DMS53 treated with DMSO at 0.1 percent for 48 hours (cell line): Measurements from ENCODE around the gene IGSF8.

Experiments used
- DNase-seq: peaks from one replicate; lab custom pipeline; 2025; ENCODE audit not compliant: unreplicated experiment; lab: John Stamatoyannopoulos, UW

The IGSF8 gene

GRCh38 chr1:160107512-160107911, 9.1 kb upstream of the IGSF8 start:
- DNase-seq, result no peak

DNA sequence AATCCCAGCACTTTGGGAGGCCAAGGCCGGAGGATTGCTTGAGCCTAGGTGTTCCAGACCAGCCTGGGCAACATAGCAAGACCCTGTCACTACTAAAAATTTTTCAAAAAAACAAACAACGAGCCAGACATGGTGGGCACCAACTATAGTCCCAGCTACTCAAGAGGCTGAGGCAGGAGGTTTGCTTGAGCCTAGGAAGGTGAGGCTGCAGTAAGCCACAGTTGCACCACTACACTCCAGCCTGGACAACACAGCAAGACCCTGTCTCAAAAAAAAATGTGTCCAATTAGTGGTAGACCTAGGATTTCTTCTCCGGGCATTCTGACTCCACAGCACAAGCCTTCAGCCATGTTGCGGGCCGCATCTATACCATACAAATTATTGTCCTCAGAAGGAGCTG, 6.7 kb upstream of the IGSF8 start:
- no peak for DNase-seq

GRCh38 chr1:160104486-160104885, 6.1 kb upstream of the IGSF8 start:
- DNase-seq, result no peak

GRCh38 chr1:160103658-160104408, 5.4 kb upstream of the IGSF8 start:
- no peak for DNase-seq

DNA sequence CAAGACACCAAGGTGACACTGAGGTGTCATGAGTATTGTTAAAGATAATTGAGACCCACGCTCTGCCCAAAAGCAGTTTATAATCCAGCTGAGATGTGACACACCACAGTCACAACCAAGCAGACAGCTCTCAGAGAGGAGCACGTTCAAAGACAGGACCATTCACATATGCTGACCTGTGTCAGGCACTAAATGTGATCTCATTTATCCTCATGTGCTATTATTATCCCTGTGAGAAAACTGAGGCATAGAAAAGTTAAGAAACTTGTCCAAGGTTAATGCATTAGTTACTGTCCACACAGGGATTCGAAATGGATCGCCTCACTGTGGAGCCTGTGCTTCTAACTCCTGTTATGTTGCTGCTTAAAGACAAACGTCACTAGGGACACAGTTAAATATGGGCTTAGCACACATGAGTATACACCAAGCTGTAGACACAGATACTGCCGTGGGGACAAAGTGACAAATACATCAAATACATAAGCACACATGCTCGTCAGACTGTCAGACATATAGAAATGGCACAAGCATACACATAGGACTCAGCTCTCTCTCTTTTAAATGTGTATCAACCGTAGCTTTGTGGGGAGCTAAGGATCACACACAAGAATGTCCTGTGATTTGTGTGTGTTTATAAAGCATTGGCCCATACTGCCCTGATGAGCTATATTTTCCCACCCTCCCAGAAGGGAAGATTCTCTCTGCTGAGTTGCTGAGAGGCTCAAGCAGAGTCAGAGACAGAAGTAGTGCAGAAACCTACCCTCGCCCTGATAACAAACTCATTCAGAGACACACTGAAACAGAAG, 3.5 kb upstream of the IGSF8 start:
- DNase-seq, result no peak

GRCh38 chr1:160101037-160101716, 2.8 kb upstream of the IGSF8 start:
- peak; percentile 45 for DNase-seq

DNA sequence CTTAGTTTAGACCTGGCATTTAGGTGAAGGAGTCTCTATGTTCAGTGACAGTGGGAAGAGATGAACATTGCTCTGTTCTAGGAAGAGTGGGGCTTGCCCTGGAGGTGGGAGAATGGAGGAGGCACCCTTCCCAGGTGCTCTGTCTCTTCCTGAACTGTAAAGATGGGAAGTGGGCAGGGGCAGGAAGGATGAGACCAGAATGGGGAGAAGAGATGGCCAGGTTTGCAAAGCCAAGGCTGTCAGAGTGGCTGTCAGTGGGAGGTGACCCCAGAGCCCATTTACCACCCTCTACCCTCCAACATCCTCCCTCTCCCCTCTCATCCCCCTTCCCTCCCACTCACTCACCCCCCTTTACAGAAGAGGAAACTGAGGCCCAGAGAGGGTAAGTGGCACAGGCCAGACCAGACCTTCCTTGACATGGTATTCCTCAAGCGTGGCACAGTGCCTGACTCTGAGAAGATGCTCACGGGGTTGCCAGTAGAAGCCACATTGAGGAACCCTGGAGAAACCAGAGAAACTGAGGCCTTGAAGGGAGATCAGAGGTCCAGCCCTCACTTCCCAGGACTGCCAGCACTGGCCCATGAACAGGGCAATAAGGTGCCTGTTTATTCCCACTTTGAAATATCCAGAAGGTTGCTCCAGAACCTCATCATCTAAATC, 1.4 kb upstream of the IGSF8 start:
- DNase-seq, result no peak

DNA sequence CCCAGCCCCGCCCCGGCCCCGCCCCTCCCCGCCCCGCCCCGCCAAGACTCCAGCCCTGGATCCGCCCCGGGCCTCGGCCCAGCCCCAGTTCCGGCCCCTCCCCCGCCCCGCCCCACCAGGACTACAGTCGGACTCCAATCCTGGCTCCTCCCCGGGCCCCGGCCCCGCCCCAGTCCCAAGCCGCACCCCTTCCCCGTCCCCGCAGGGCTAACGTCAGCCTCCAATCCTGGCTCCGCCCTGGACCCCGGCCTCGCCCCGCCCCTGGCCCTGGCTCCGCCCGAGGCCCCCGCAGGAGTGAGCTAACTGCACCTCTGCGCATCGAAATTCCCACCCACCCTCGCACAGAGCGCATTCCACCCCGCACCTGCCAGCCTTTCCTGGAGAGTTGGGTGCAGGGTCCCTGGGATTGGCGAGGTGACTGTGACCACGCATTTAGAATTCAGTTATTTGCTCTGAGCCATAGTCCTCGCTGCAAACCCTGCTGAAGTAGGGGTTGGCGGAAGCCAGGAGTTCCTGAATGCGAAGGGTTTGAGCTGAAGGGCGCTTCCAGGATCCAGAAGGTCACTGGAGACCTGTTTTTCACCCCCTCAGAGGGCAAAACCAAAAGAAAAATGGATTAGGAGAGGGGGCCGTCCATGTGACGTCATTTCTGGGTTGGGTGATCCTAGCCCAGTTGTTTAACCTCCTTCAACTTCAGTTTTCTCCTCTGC, 588 bp upstream of the IGSF8 start:
- DNase-seq, result peak; percentile 80

GRCh38 chr1:160097151-160097910, 1.1 kb downstream of the IGSF8 start:
- no peak for DNase-seq

GRCh38 chr1:160096274-160097116, 1.9 kb downstream of the IGSF8 start:
- no peak for DNase-seq

- DNase-seq, result no peak
Measured at GRCh38 chr1:160095382-160096105, 2.9 kb downstream of the IGSF8 start.

DNA sequence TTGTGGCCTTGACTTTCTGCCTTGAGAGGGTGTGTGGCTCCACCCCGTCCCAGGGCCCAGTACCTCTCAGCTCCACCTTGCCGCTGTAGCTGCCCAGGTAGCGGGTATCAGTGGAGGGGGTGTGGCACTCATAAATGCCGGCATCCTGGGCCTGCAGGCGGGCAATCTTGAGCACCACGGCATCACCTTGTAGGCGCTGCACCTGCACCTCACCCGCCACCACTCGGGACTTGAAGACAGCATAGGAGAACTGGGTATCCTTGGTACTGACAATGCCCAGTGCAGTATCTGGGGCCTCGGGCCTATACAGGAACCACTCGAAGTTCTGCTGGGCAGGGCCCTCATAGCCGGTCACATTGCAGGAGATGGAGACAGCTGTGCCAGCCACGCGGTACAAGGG, 3.6 kb downstream of the IGSF8 start:
- no peak for DNase-seq

GRCh38 chr1:160094291-160094625, 4.2 kb downstream of the IGSF8 start:
- DNase-seq, result no peak

DNA sequence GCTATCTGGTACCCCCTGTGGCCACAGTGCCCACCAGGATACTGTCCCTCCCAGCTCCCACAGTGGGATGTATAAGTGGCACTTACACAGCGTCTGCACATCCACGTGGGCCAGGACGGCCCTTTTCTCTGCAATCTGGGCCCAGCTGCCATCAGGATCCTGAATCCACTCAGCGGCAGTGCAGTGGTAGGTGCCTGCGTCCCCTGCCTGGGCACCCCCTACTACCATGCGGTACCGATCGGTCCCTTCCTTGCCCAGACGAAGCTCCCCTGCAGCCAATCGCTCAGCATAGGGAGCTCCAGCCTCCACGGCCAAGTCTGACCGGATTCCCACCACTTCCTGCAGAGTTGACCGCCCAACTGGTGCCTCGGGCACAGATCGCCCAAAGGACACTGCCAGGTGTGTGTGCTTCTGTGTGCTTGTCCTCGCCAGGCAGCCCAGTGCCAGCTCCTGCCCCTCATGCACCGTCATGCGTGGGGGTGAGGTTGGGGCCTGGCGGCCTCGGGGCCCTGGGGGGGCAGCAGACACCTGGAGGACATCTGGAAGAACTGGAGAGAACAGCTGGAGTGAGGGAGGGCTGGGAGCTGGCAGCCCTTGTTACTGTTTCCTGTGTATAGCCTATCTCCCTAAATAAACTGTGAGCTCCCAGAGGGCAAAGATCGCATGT, 4.7 kb downstream of the IGSF8 start:
- DNase-seq, result no peak

GRCh38 chr1:160093069-160093395, 5.4 kb downstream of the IGSF8 start:
- no peak for DNase-seq

GRCh38 chr1:160092366-160093068, 5.9 kb downstream of the IGSF8 start:
- DNase-seq, result no peak

DNA sequence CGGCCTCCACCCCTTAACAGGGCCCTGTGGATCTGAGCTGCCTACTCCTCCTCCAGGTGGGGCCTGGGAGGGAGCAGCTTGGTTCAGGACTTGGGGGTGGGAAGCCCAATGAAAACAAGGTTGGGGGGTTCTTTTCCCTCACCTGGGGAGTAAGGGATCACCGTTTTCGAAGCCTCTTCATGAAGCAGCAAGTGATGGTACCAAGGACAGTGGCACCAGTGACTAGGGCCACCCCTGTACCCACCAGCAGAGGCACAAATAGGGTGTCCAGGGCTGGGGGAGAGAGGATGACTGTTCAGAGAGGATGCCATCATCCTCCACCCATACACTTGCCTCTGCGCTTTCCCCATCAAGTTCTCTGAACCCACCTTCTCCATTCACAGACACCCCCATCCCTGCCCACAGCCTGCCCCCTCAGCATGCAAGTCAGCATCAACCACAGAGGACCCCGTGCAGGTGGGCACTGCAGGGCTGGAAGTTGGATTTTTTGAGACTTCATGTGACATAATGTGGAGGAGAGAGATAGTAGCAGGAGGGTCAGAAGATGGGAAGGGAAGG, 6.7 kb downstream of the IGSF8 start:
- DNase-seq, result no peak
